Islet of Langerhans (tissue), 1 donor: ENCODE results near the gene RHBDD1.
A peak's percentile ranks its signal among the peaks of the same experiment; 100 is the strongest.
"Not testable (repeated sequence)": the region's sequence is repeated elsewhere in the genome, so short reads cannot be mapped to it uniquely, and the experiment has no call there.

ENCODE experiments used
- FAIRE-seq: peaks from one replicate; lab custom pipeline; 2011; peaks lifted over from hg19 to GRCh38; lab: Jason Lieb, UNC

The RHBDD1 gene

DNA sequence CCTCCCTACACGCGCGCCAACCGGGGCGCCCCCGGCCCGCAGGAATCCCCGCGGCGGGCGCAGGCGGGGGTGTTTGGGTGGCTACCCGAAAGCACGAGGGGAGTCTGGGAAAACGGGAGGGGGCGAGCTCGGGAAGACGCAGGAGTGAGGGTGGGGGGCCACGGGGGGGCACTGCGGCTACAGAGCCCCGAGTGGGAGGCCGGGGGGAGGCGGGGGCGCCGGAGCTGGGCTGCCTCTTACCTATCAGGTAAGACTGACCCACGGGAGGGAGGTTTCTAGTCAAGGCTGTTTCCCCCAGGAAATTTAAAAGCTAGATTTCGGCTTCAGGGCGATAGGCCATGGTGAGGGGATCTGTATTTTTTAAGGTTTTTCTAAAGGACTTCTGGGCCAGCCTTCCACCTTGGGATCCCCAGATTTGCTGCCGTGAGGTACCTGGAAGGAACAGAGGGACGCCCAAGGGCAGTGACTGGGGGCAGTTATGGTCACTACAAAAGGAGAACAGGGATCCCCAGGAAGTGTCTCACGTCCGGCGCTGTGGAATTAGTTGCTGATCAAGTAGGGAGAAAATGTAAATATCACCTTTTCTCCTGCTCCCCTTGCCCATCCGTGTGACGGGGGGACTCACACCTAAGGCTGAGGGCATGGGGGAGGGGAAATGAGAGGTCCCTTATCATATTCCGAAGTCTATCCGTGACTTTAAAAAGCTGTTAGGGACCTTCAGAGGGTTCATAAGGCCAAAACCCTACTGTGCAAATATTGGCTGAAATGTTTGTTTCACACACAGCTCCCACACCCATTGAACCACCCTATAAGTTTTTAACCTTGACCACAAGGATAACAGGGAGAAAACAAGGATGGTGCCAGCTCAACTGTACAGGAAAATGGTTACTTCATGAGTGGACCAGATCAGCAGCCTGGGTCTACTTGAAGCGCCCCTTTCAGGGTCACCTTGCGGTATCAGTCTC, 35.6 kb upstream of the RHBDD1 start:
- FAIRE-seq = no peak

DNA sequence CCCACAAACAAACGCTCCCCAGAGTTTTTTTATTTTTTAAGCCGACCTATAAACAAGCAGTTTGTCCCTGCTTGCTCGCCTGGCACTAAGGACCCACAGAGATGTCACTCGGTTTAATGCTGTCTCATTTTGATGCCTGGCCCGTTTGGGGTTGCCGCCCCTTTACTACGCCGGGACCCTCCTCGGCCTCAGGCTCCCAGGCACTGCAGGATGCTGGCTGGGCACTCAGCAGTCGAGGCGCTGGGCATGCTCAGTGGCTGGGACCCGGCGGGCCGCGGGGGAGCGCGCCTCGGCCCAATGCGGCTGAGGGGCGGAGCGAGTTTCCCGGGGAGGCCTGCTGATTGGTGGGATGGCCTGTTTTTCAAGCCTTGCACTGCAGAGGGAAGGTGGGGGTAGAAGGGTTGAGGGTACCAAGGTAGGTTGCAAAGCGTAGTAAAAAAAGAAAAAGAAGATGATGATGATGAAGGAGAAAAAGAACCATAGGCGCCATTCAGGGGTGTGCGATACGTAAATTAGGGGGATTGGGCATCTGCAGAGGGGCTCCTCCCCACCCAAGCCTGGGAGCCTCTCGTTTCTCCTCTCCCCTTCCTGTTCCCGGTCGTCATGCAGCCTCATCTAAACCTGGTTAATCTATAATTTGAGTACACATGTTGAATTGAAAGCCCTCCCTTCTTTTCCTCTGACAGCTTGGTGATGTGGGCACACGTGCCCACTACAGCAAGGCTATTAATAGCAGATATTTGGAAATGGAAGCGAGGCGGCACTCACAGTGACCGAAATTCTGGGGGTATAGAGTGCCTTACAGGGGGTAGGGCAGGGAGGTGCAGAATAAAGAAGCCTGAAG, 34.7 kb upstream of the RHBDD1 start:
- FAIRE-seq = peak; percentile 94

DNA sequence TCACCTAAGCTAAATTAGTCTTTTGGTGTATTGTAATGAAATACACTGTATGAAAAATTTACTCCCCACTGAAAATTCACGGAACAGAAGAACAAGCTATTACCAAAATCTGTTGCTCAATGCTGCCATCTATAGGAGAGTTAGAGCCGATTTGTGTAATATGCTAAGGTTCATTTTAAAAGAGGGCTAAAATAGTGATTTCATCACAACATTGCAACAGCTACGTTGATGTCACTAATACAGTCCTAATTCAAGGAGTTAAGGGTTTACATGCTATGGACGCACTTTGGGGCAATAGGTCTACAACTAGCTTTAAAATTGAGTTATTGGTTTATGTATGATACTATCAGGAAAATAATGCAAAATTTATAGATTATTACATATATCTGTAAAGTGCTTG, 33.3 kb upstream of the RHBDD1 start:
- peak; percentile 99 for FAIRE-seq

DNA sequence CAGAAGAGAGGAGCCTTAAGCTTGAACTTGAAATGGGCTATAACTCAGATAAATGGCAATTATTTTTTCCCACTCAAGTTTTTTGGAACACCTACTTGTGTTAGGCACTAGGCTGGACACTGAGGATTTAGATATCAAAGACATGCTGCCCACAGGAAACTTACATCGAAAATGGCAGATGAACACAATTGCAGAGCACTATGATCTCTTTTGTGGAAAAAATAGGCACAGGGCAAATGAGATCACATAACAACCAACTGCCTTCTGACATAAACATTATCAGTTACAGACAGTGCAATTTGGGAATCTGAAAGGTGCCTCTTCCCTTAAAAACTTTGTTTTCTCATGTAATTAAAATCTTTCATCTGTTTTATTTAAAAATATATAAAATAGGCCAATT, 32.4 kb upstream of the RHBDD1 start:
- FAIRE-seq = no peak

DNA sequence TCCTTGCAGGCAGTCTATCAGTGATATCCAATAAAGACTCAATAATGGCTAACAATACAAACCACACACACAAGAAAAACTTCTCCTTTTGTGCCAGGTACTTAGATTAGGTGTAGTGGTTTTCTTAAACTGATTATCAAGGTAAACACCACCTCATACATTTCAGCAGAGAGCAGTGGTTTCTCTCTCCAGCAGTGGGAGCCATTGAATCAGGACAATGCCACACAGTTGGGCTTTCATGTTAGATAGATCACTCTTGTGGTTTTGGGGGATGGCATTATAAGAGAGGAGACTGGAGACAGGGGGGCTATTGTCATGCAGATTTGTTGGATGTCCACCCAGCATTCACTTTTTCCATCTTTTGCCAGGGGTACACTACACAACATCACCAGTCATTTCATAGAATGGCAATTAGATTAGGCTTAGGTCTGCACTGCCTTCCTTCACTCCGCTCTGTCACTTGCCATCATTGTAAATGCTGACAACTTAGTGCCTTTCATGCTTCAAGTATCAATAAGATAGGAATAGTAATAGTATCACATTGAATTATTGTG, 22.6 kb upstream of the RHBDD1 start:
- no peak for FAIRE-seq

DNA sequence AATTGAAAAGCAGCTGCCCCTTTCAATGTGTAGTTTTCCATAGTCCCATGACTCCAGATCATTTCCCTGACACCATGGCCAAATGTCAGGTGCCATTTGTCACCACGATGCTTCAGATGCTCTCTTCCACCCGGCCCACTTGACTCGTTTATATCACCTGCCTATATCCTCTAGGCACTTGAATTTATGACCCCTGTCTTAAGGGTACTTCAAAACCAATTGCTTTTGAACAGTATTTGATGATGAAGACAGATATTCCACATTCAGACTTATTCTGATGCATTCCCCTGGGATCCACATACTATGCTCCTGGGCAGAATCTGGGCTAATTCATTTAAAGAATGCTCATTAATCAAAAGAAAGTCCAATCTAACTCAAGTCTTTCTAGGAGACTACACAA, 16.9 kb upstream of the RHBDD1 start:
- FAIRE-seq = no peak

DNA sequence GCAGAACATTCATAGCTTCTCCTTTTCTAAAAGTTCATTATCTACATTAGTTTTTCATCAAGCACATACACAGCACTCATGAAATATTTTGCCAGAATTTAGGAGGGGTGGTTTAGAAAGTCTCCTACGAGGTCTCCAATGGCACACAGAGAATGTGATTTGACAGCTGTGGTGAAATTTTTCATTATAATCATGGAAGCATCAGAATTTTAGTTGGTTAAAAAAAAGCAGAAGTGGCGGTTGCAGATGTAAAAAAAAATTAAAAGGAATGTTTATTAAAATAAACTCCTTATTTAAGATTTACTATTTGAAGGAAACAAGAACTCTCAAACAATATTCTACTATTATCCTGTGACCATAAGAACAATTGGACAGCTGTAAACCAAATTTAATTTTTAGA, 10.8 kb upstream of the RHBDD1 start:
- no peak for FAIRE-seq

DNA sequence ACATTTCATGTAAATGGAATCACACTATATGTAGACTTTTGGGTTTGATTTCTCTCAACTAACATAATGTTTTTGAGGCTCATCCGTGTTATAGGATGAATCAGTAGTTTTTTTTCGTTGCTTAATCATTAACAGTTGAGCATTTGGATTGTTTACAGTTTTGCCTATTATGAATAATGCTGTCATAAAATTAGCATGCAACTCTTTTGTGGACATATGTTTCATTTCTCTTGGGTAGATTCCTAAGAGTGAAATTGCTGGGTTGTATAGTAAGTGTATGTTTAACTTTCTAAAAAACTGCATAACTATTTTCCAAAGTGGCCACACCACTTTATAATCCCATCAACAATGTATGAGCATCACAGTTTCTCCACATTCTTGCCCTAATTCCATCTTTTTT, 7.7 kb upstream of the RHBDD1 start:
- FAIRE-seq = no peak

DNA sequence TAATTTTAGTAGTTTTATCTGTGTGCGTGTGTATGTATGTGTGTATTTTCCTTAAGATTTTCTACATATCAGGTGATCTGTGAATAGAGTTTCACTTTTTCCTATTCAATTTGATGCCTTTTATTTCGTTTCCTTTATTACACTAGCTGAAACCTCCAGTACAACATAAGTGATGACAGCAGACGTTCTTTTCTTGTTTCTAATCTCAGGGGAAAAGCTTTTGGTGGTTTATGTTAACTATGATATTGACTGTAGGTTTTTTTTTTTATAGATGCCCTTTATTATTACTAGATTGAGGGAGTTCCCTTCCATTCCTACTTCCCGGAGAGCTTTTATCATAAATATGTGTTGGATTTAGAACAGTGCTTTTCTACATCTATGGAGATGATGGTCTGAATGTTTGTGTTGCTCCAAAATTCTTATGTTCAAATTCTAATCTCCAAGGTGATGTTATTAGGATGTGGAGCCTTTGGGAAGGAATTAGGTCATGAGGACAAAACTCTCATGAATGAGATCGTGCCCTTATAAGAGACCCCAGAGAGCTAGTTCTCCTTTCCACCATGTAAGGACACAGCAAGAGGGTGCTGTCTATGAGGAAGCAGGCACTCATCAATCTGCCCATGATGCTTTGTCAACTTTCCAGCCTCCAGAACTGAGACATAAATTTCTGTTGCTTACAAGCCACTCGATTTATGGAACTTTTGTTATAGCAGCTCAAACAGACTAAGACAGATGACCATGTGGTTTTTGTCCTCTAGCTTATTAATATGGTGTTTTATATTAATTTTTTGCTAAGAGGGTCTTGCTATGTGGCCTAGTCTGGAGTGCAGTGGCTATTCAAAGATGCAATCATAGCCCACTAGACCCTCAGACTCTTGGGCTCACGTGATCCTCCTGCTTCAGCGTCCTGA, 5.9 kb upstream of the RHBDD1 start:
- no peak for FAIRE-seq

DNA sequence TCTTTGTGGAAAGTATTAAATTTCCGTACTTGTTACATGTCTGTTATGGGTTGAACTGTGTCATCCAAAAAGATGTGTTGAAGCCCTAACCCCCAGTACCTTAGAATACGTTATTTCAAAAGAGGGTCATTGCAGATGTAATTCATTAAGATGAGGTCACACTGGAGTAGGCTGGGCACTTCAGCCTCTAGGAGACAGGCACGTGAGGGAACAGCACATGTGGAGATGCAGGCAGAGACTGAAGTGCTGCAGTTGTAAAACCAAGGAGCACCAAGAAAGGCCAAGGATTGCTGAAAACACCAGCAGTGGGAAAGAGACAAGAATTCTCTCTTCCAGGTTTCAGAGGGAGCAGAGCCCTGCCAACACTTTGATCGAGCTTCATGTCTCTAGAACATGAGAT, 4.6 kb upstream of the RHBDD1 start:
- FAIRE-seq = no peak

DNA sequence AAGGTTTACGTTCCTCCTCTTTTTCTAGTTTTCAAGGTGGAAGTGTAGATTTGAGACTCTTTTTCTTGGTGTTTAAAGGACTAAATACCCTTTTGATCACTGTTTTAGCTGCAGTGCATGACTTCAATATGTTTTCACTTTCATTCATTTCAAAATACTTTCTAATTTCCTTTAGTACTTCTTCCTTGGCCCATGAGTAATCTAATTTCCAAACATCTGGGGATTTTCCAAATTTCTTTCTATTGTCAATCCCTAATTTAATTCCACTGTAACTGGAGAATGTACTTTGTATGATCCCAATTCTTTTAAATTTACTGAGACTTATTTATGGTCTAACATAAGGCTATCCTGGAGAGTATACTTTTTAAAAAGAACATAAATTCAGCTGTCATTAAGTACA, 3.8 kb upstream of the RHBDD1 start:
- FAIRE-seq = no peak

DNA sequence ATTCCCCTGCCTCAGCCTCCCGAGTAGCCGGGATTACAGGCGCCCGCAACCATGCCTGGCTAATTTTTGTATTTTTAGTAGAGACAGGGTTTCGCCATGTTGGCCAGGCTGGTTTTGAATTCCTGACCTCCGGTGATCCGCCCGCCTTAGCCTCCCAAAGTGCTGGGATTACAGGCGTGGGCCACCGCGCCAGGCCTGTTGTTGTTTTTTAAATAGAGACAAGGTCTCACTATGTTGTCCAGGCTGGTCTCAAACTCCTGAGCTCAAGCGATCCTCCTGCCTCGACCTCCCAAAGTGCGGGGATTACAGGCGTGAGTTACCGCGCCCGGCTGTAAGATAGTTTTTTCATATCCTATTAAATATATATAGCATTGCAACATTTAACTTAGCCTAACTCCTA, 974 bp upstream of the RHBDD1 start:
- not testable (repeated sequence) for FAIRE-seq

DNA sequence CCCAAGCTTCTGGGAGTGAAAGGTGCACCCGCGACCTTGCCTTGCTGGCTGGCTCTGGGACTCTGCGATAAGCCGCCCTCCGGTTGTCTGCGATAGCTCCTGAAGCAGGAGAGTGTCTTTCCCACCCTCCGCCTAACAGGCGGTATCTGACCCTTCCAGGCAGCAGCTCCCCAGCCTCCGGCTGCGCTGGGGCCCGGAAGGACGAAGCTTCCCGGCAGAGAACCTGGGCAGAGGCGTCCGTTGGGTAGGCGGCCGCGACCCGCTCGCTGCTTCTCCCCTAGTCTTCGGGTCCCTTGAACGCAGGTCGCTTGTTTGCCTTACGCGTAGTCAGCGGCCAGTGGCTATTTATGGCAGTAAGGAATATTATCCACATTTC, 446 bp upstream of the RHBDD1 start:
- no peak for FAIRE-seq

DNA sequence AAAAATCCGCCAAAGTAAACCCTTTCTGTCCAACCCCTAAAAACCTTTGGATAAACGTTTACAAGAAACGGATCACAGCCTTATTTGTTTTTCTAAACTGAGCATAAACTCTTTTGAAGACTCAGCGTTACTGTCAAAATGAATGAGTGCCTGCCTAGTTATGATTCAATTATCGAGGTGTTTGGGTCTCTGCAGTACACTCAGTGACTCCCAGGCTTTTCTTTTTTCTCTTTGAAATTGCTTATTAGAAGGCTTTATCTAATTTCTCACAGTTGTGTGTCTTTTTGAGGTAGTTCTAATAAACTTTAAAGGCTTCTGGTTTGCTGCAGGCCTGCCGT, 663 bp downstream of the RHBDD1 start:
- no peak for FAIRE-seq

DNA sequence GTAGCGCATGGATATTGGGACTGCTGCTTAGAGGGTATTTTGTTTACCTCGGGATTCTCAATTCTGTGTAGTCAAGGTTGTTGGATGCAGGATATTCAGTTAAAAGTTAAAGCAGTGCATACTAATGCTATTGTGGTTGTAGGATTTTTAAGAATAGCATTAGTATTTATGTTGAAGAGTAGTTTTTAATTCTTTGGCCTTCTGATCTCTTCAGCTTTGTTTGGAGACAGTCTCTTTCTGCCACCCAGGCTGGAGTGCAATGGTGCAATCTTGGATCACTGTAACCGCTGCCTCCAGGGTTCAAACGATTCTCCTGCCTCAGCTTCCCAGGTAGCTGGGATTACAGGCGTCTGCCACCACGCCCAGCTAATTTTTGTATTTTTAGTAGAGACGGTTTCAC, 1.5 kb downstream of the RHBDD1 start:
- no peak for FAIRE-seq

DNA sequence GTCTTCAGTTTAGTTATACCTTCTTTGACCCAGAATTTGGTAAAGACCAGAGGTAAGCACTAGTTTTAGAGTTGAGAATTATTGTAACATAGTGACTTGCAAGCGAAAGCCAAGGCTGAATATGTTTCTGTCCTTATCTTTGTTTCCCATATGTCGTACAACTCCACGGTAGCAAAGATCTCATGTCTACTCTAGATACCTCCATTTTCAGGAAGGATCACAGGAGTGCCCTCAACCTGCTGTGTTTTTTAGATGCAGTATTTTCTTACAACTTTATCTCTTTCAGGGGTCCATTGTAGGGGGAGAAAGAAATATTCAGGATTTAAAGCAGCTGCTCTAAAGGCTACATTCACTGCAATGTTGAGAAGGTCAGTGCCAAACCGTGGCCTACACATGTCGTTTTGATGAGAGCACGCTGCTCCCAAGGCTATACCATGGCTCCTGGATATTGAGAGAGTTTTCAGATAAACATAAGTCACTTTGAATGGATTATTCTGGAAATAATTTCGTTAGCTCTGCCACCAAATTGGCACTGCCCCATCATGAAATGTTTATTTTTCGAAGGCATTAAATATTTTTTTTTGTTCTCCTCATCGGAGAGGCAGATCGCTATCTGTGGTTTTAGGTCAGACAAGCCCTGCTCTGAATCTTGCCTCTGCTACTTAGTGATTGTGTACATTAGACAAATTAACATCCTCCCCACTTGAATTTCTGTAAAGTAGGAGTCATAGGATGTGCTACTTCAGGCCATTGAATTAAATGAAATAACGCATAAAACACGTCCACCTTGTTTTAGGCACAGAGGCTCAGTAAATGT, 2.1 kb downstream of the RHBDD1 start:
- FAIRE-seq = no peak

DNA sequence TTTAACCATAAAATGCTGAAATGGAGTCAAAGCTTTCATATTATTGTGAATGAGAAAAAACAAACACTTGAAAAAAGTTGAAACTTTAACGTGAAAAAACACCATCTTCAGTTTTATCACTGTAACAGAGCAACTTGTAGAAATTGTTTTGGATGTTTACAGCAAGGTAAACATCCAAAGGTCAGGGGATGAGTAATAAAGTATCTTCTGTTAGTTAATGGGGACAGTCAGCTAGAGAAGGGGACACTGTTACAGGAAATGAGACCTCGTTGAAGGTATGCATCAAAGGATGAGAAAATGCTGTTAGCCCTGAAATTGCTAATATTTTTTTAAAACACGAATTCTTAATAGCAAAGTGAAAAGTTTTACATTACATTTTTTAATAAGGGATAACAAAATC, 2.9 kb downstream of the RHBDD1 start:
- no peak for FAIRE-seq

DNA sequence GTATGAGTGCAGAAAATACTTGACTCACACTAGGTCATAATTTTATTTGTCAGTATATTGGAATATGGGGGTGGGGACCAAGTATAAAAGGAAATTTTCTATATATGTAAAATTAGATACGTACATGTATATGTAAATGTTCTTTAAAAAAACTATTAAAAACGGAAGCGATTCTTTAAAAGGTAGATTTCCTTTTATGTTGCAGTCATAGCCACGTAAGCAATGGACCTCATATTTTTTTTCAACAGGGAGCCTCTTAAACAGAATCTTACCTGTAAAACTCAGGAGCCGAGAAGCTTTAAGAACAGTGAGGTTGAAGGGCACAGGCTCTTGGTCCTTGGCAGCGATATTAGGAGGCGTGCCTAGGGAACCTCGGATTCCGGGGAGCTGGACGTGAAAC, 3.3 kb downstream of the RHBDD1 start:
- no peak for FAIRE-seq

DNA sequence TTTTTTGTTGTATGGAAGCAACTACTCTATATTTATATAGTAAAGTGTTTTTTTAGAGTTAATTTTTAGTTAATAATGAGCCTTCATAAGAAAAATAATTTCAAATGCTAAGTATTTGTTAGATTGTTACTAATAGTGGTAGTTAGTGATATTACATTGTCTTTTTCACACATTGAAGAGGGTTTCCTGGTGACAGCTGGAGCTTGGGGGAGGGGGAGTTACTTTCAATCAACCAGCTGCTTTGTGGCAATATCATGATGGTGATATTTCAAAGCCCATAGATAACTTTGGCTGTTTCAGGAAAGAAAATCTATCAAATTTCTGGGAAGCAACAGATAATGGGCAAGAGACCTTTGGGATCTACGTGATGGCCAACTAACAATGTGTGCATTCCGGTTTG, 4.1 kb downstream of the RHBDD1 start:
- no peak for FAIRE-seq

DNA sequence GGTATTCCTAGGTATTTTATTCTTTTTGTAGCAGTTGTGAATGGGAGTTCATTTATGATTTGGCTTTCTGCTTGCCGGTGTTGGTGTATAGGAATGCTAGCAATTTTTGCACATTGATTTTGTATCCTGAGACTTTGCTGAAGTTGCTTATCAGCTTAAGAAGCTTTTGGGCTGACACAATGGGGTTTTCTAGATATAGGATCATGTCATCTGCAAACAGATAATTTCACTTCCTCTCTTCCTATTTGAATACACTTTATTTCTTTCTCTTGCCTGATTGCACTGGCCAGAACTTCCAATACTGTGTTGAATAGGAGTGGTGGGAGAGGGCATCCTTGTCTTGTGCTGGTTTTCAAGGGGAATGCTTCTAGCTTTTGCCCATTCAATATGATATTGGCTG, 7.1 kb downstream of the RHBDD1 start:
- not testable (repeated sequence) for FAIRE-seq

DNA sequence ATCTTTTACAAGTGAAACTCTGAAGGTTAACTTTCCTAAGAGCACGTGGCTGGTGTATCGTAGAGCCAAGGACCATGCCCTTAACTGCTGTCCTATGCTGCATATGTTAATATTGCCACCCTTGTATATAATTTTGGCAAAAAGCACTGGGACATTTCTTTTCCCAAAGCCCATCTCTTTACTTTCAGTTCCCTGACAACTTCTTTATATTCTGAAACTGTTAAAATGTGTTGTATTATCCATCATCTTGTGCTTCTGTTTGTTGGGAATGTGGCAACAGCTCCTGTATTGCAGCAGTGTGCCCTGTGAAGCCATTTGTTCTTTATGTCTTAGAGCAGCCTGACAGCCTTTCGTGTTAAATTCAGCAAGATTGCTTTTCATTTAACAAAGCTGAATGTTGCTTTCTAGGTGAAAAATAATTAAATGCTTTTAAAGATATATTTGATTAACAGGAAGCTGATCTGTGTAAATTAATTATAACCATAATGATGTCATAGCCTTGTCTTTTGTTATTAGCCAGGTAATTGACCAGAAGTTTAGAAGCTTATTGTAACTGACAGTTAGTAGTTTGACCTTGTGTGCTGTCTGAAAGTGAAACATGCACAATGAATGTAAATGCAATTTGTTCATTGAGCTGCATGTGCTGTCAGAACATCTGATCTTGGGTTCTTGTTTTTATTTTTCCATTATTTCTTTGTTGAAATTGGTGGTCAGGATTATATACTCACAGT, 9.7 kb downstream of the RHBDD1 start:
- peak; percentile 86 for FAIRE-seq
